Epithelial cell of esophagus (primary cell): Measurements from ENCODE around the gene CLTCL1.

Experiments
- DNase-seq: peaks from one replicate; pipeline ENCODE4 v3.0.0; 2010; ENCODE audit warnings: low read depth
- H3K4me3 ChIP-seq: 2 replicates; pipeline ENCODE4 v1.5.1; 2011; ENCODE audit warnings: mild to moderate bottlenecking, low read length, control low read depth
- TF ChIP-seq, protein P1 (sequence below): IDR thresholded peaks from 2 replicates; pipeline ENCODE4 v1.5.1; 2011; ENCODE audit warnings: low read depth, mild to moderate bottlenecking, low read length, control low read depth, inconsistent platforms; ENCODE audit not compliant: insufficient read depth; ENCODE audit errors: missing control alignments

Gene CLTCL1

DNA sequence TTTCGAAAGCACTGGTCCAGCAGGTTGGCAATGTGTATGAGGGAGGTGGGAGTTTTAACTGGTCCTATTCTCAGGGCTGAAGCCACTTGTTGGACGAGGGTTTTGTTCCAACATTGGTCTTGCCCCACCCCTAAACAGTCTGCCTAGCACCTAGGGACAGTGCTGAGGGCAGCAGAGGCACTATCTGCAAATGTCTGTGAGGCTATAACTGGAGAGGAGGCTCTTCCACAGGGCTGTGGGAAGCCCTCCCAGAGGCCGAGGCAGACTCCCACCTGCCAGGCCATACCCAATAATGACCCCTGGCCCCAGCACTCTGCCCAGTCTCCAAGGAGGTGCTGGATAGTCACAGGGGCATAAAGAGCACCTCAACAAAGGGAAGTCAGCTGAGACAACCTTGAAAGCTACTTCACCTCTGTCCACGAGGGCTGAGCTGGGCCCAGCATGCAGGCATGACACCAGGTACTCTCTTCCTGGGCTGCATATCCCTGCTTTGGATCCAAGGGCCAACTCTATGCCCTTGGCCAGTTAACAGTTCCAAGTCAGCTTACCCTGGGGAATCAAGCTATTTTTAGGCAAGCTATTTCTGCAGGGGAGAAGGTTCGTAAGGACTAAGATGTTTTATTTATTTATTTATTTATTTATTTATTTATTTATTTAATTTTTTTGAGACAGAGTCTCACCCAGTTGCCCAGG lies 72.8 kb downstream of the CLTCL1 start:
- DNase-seq = no peak
- TF ChIP-seq, protein P1, sequence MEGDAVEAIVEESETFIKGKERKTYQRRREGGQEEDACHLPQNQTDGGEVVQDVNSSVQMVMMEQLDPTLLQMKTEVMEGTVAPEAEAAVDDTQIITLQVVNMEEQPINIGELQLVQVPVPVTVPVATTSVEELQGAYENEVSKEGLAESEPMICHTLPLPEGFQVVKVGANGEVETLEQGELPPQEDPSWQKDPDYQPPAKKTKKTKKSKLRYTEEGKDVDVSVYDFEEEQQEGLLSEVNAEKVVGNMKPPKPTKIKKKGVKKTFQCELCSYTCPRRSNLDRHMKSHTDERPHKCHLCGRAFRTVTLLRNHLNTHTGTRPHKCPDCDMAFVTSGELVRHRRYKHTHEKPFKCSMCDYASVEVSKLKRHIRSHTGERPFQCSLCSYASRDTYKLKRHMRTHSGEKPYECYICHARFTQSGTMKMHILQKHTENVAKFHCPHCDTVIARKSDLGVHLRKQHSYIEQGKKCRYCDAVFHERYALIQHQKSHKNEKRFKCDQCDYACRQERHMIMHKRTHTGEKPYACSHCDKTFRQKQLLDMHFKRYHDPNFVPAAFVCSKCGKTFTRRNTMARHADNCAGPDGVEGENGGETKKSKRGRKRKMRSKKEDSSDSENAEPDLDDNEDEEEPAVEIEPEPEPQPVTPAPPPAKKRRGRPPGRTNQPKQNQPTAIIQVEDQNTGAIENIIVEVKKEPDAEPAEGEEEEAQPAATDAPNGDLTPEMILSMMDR = no peak
- H3K4me3 ChIP-seq = no peak overlapping the region

DNA sequence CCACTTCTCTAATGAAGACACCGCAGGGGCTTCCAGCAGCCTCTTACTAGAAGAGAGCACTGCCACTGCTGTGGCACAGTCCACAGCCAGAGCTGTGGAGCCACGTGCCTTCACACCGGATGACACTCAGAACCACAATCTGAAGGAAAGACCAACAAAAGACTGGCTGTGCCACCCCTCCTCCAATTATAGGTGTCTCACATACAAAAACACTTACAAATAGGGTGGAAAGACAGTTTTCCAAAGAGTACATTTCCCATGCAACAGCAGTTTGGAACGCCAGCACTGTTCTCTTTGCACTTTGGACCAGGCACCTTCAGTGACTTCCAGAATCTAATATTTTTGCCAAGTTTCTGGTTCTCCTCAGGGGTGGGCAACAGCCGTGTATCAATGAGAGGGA lies 74.9 kb downstream of the CLTCL1 start:
- TF ChIP-seq, protein P1 = no peak
- no peak for DNase-seq
- no peak overlapping the region for H3K4me3 ChIP-seq

DNA sequence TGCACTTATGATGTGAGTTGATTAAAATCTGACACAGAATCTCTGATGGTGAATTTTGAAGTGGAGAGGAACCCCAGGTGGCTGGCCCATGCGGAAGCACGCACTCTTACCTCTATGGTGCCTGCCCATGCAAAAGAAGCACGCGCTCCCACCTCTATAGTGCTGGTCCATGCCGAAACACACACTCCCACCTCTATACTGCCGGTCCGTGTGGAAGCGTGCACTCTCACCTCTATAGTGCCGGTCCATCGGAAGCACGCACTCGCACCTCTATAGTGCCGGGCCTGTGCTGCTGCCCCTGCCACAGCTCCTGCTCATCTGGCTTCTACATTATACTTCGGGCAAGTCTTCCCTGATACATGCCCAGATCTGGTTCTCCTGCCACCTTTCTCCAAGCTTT lies 76.2 kb downstream of the CLTCL1 start:
- DNase-seq = no peak
- no peak overlapping the region for H3K4me3 ChIP-seq
- TF ChIP-seq, protein P1 = no peak

DNA sequence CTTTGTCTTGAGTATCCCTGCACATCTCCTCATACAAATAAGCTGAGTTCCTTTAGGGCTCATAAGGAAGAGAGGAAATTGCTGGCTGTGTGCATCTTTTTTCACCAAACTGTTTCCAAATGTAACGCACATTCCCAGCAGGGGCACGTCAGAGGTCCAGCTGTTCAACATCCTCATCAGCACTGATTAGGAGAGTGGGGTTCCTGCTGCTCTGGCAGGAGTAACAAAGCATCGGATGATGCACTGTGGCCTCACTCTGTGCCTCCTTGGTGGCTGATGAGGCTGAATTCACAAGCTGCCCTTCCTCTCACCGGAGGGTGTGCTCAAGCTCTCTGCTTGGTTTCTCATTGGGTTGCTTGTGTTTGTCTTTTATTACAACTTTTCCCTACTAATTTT lies 77.4 kb downstream of the CLTCL1 start:
- TF ChIP-seq, protein P1 = no peak
- no peak overlapping the region for H3K4me3 ChIP-seq
- no peak for DNase-seq

DNA sequence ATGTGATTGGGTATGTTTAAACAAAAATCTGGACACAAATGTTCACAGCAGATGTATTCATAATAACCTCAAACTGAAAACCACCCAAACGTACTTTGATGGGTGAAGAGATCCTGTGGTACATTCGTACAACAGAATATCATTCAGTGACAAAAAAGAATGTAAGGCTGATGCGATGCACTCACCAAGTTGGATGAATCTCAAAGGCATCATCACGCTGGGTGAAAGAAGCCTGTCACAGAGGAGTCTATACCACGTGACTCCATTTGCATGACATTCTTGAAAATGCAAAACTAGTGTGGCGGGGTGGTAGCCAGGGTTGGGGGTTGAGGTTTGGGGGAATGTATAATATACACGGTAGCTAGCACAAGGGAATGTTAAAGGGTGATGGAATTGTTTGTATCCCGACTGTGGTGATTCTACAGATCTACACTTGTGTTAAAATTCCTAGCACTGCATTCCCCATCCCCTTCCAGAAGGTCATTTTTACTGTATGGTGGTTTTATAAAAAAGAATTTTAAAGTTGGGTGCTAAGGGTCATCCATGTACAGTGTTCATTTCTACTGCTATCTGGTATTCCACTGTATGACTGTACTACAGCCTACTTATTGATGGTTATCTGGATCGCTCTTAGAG lies 78.0 kb downstream of the CLTCL1 start:
- no peak for DNase-seq
- H3K4me3 ChIP-seq = no peak overlapping the region
- TF ChIP-seq, protein P1 = no peak

DNA sequence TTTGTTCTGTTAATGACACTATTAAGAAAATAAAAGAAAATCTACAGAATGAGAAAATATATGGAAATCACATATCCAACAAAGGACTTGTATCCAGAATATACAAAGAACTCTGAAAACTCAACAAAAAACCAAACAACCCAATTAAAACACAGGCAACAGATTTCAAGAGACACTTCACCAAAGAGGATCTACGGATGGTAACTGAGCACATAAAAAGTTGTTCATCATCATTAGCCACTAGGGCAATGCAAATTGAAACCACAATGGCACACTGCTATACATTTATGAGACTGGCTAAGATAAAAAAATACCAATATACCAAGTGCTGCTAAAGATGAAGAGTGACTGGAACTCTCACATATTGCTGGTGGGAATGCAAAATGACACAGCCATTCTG lies 78.5 kb downstream of the CLTCL1 start:
- no peak for DNase-seq
- TF ChIP-seq, protein P1 = no peak
- no peak overlapping the region for H3K4me3 ChIP-seq
